ENCODE data around the gene NFKBIL1.
"Not testable (repeated sequence)": the region's sequence is repeated elsewhere in the genome, so short reads cannot be mapped to it uniquely, and the experiment has no call there.

The NFKBIL1 gene

GRCh38 chr6:31587791-31588777, 40.7 kb downstream of the NFKBIL1 start:
- peak; percentile 49 for DNase-seq (ENCODE audit: low read depth)
- no peak for TF ChIP-seq CTCF (IDR thresholded peaks at IDR 0.05; ENCODE audit: insufficient read depth, low read depth, low read length, missing control alignments)
- H3K4me3 ChIP-seq (ENCODE audit: low read depth, low read length) = peak overlapping the region; percentile 52

- no peak for TF ChIP-seq CTCF (IDR thresholded peaks at IDR 0.05; ENCODE audit: insufficient read depth, low read depth, low read length, missing control alignments)
- no peak overlapping the region for H3K4me3 ChIP-seq (ENCODE audit: low read depth, low read length)
- no peak for DNase-seq (ENCODE audit: low read depth)
These were observed 41.7 kb downstream of the NFKBIL1 start for GRCh38 chr6:31588871-31589650.

- not testable (repeated sequence) for DNase-seq (ENCODE audit: low read depth); H3K4me3 ChIP-seq (ENCODE audit: low read depth, low read length)
These were observed 43.3 kb downstream of the NFKBIL1 start for GRCh38 chr6:31590691-31591090.

- no peak for TF ChIP-seq CTCF (IDR thresholded peaks at IDR 0.05; ENCODE audit: insufficient read depth, low read depth, low read length, missing control alignments)
- no peak for DNase-seq (ENCODE audit: low read depth)
- H3K4me3 ChIP-seq (ENCODE audit: low read depth, low read length) = no peak overlapping the region
These were observed 45.0 kb downstream of the NFKBIL1 start for GRCh38 chr6:31592396-31592771.

- H3K4me3 ChIP-seq (ENCODE audit: low read depth, low read length) = no peak overlapping the region
- TF ChIP-seq CTCF (IDR thresholded peaks at IDR 0.05; ENCODE audit: insufficient read depth, low read depth, low read length, missing control alignments) = peak; percentile 54
- peak; percentile 77 for DNase-seq (ENCODE audit: low read depth)
These were observed 49.6 kb downstream of the NFKBIL1 start for GRCh38 chr6:31597006-31597405.

GRCh38 chr6:31607317-31607716, 59.9 kb downstream of the NFKBIL1 start:
- no peak overlapping the region for H3K4me3 ChIP-seq (ENCODE audit: low read depth, low read length)
- no peak for TF ChIP-seq CTCF (IDR thresholded peaks at IDR 0.05; ENCODE audit: insufficient read depth, low read depth, low read length, missing control alignments)
- no peak for DNase-seq (ENCODE audit: low read depth)

Measured in GM12865 (cell line).